ENCODE data around the gene FBRSL1. TPM values are rescaled to one million over a fixed set of nuclear protein-coding genes. Genes with fewer than 3 reads are reported as not detected.

FBRSL1 gene
- total and polyA plus RNA-seq, 9 of the 15 experiments (the other 6 are each of a cell fraction or from before 2014, with no cell fraction given): 0.24 to 129 (median 7.3) TPM

DNA sequence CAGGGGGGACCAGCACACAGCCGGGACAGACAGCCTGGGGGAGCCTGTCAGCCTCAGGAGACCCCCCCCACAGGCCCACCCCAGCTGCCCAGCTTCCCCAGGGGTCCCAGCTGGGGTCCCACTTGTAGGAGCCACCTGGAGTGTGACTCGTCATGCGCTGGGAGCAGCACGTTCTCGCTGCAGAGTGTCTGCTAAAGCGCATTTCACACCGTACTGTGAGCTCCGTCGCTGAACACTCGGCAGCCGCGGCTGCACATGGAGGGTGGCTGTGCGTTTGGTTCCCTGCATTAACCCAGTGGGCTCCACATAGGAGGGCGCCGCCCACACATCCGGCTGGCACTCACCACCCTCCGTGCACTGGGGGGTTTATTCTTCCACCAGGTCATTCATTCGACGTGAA is 56.7 kb downstream of the FBRSL1 start (continued):
- no peak for TF ChIP-seq FOXK1 (CRISPR knock-in tag; IDR thresholded peaks at IDR 0.05; ENCODE audit: borderline replicate concordance)
- no peak for TF ChIP-seq HNRNPLL (IDR thresholded peaks at IDR 0.05; ENCODE audit: low read depth, low read length, poor library complexity, severe bottlenecking)
- no peak for TF ChIP-seq ZNF184 (CRISPR knock-in tag; IDR thresholded peaks at IDR 0.05)

DNA sequence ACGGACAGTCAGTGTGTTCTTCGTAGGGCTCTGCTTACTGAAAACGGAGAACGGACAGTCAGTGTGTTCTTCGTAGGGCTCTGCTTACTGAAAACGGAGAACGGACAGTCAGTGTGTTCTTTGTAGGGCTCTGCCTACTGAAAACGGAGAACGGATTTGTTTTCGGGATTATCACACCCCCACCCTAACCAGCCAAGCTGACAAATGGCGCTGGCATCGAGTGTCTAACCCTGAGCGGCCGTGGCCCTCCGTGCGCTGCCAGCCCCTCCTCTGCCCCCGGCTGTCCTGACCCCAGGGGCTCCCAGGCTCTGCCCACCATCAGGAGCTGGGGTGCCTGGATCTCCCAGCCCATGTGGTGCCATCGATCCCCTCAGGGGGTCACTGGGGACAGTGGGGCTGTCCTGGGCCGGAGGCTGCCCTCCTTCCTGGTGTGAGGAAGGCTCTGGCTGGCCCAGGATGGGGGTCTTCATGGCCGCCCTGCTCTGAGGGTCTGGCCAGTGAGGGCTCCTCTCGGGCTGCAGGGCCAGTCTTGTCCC is 57.3 kb downstream of the FBRSL1 start:
- H3K4me2 ChIP-seq (ENCODE audit: insufficient read depth, low read length): no peak overlapping the region
- H3K27me3 ChIP-seq (ENCODE audit: control insufficient read depth in 2 of 2, insufficient read depth in 2 of 2, low read length in 2 of 2): no peaks in the 10 kb centered on the region; a peak in 1 of 5 replicates
- H3K9me3 ChIP-seq (replicated peaks; ENCODE audit: control insufficient read depth, insufficient read depth, low read depth, low read length): no peaks in the 10 kb centered on the region
- no peaks in the 10 kb centered on the region for H3K79me2 ChIP-seq (ENCODE audit: control insufficient read depth, insufficient read depth, low read length)
- H3K27ac ChIP-seq (ENCODE audit: extremely low read depth, low read depth, low read length): no peak overlapping the region
- BruUV-seq (replicated peaks): no TSS peak
- no peaks in the 10 kb centered on the region for H3K36me3 ChIP-seq (ENCODE audit: control insufficient read depth, insufficient read depth, low read length)
- 54% methylated on average over 10 of the region's 21 CpGs for WGBS (ENCODE audit: insufficient coverage, low coverage, missing lambda C conversion rate)
- DNase-seq (ENCODE audit: extremely low read depth in 1 of 4, low spot score in 3 of 4) (no peak), ATAC-seq (no peak), FAIRE-seq (no peak)
- H4K20me1 ChIP-seq (replicated peaks; ENCODE audit: control insufficient read depth, insufficient read depth, low read length): peaks cover 21% of the 10 kb centered on the region
- in situ Hi-C loops (cut with MboI): no loop called here
- H3K4me3 ChIP-seq: no peak overlapping the region
- H2AFZ ChIP-seq (ENCODE audit: low read depth, low read length): no peak overlapping the region
- POLR2A ChIA-PET: no interaction called here
- no peaks in the 10 kb centered on the region for H3K9me1 ChIP-seq (ENCODE audit: control insufficient read depth, insufficient read depth, low read length)
- H3K9ac ChIP-seq (ENCODE audit: insufficient read depth in 1 of 2, low read depth in 2 of 2, low read length in 2 of 2): no peak overlapping the region
- H3K4me1 ChIP-seq (replicated peaks in 1 of 2; ENCODE audit: control insufficient read depth in 2 of 2, insufficient read depth in 2 of 2, low read length in 2 of 2): peaks cover 0 to 61% of the 10 kb centered on the region in 2 experiments; a peak in 2 of 5 replicates
- intact Hi-C loops (cut with micrococcal nuclease): no loop called here
- no peak for TF ChIP-seq CHCHD3 (CRISPR knock-in tag; IDR thresholded peaks at IDR 0.05)
- peak; percentile 36; the same call in 1 of the 2 replicates for TF ChIP-seq POLR2G (IDR thresholded peaks at IDR 0.05; ENCODE audit: low read depth, low read length)
- CTCF ChIA-PET (ENCODE audit: low intra/inter-chr PET ratio): no interaction called here
